Tibial nerve (tissue), 4 donors: Measurements from ENCODE around the gene SLC26A9.

Experiments used
- EP300 ChIP-seq, 2 donors: sonication (generic); formaldehyde crosslinking; IDR thresholded peaks; one replicate each; pipeline ENCODE4 v1.6.1; 2017; ENCODE audit warnings: antibody characterized with exemption in 2 of 2, mild to moderate bottlenecking in 1 of 2
- POLR2A ChIP-seq, 2 donors: fragments of 450-650 bp; IDR thresholded peaks; one replicate each; pipeline ENCODE4 v1.6.1; 2017; ENCODE audit warnings: antibody characterized with exemption in 2 of 2, mild to moderate bottlenecking in 2 of 2, moderate library complexity in 2 of 2
- TF ChIP-seq, protein P1 (sequence below), 5 experiments: fragments of 200-600 bp in 3 of 5; fragments of 450-650 bp in 2 of 5; sonication (generic) in 3 of 5; IDR thresholded peaks; one replicate each; pipeline ENCODE4 v1.5.1; 2016 to 2019; ENCODE audit warnings: antibody characterized with exemption in 5 of 5, mild to moderate bottlenecking in 3 of 5, moderate library complexity in 2 of 5

DNA sequence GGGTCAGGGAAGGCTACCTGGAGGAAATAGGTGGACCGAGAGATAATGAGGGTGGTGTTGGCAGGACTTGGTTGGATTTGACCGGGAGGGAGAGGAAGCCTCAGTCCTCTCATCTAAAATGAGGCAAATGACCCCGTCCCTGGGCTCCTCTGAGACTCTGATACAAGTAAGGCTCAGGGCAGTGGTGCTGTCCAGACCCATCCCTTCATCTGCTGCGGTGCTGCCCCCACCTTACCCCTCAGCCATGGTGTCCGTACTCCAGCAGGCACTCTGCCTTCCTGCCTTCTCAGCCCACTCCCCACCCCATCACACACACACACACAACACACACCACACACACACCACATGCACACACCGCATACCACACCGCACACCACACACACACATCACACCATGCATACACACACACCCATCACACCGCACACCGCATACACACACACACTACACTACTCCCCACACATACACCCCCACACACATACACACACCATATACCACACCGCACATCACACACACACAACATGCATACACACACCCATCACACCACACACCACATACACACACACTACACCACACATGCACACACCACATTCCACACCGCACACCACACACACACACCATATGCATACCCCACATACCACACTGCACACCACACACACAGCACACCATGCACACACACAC is 29.4 kb upstream of the SLC26A9 start:
- TF ChIP-seq, protein P1, sequence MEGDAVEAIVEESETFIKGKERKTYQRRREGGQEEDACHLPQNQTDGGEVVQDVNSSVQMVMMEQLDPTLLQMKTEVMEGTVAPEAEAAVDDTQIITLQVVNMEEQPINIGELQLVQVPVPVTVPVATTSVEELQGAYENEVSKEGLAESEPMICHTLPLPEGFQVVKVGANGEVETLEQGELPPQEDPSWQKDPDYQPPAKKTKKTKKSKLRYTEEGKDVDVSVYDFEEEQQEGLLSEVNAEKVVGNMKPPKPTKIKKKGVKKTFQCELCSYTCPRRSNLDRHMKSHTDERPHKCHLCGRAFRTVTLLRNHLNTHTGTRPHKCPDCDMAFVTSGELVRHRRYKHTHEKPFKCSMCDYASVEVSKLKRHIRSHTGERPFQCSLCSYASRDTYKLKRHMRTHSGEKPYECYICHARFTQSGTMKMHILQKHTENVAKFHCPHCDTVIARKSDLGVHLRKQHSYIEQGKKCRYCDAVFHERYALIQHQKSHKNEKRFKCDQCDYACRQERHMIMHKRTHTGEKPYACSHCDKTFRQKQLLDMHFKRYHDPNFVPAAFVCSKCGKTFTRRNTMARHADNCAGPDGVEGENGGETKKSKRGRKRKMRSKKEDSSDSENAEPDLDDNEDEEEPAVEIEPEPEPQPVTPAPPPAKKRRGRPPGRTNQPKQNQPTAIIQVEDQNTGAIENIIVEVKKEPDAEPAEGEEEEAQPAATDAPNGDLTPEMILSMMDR (IDR thresholded peaks at IDR 0.05) = no peak
- TF ChIP-seq EP300 (IDR thresholded peaks at IDR 0.05) (no peak), POLR2A (IDR thresholded peaks at IDR 0.05) (no peak)
